ENCODE results near the gene RRP1B. TPM values are rescaled to one million over a fixed set of nuclear protein-coding genes. Genes with fewer than 3 reads are reported as not detected.

RRP1B gene
- total RNA-seq, 2 experiments from 2014 or later: 43.3 to 43.7 TPM

DNA sequence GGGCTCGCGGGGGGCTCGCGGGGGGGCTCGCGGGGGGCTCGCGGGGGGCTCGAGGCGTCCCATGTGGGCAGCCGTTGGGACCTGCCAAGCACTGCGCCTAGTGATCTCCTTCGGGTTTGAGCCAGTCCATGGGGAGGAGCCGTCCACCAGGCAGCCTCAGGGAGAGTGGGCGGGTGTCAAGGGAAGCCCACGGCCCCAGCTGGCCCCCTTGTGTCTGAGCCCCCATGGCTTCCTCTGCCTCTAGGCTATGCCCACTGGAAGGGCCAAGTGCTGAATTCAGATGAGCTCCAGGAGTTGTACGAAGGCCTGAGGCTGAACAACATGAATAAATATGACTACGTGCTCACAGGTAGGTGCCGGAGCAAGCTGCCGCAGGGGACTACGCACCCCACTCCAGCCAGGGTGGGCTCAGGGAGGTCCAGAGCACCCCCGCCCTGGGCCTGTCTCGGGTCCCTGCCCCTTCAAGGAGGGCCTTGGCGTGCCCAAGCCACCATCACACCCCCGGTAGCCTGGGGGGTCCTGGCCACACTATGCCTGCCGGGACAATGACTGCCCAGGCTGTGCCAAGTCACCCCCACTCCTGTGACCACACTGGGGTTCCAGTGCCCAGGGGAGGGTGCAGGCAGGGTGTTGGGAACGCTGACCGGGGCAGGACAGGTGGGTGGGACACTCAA lies 82.2 kb downstream of the RRP1B start:
- ChIA-PET CTCF (no interaction called here), POLR2A (no interaction called here)
- no peak overlapping the region for H3K4me3 Mint-ChIP-seq
- no peaks in the 10 kb centered on the region for H3K27me3 Mint-ChIP-seq
- H3K4me1 Mint-ChIP-seq: peaks cover 6% of the 10 kb centered on the region
- peaks cover 12% of the 10 kb centered on the region for H3K36me3 Mint-ChIP-seq (ENCODE audit: low read depth)
- H3K27ac Mint-ChIP-seq: no peak overlapping the region
- DNase-seq: no peak
- no peaks in the 10 kb centered on the region for H3K9me3 Mint-ChIP-seq

GRCh38 chr21:43743947-43744346 lies 84.6 kb downstream of the RRP1B start:
- peaks cover 13% of the 10 kb centered on the region for H3K36me3 Mint-ChIP-seq (ENCODE audit: low read depth)
- no peak overlapping the region for H3K27ac Mint-ChIP-seq
- H3K4me1 Mint-ChIP-seq: peaks cover 4% of the 10 kb centered on the region
- no peak for DNase-seq
- no peaks in the 10 kb centered on the region for H3K27me3 Mint-ChIP-seq
- POLR2A ChIA-PET: interaction anchor here (1.0 kb wide), 1 partner anchor 27 kb away, joined by 3 read pairs; no protein-coding TSS in a partner anchor
- H3K9me3 Mint-ChIP-seq: no peaks in the 10 kb centered on the region
- CTCF ChIA-PET: no interaction called here
- no peak overlapping the region for H3K4me3 Mint-ChIP-seq

DNA sequence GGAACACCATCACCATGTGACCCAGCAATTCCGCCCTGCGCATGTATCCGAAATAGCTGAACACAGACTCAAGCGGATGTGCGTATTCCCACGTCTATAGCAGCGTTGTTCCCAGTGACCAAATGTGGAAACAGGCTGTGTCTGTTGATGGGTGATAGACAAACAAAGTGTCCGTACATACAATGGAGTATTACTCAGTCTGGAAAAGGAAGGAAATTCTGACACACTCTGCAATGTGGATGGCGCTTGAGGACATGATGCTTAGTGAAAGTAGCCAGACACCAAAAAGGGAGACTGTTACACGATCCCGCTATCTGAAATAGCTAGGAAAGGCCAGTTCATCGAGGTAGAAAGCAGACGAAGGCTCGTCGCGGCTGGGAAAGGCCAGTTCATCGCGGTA lies 85.4 kb downstream of the RRP1B start:
- Mint-ChIP-seq H3K27me3 (no peaks in the 10 kb centered on the region), H3K27ac (no peak overlapping the region), H3K36me3 (ENCODE audit: low read depth) (peaks cover 13% of the 10 kb centered on the region), H3K9me3 (no peaks in the 10 kb centered on the region), H3K4me1 (peaks cover 4% of the 10 kb centered on the region), H3K4me3 (no peak overlapping the region)
- no peak for DNase-seq
- POLR2A ChIA-PET: interaction anchor here (1.0 kb wide), 1 partner anchor 27 kb away, joined by 3 read pairs; no protein-coding TSS in a partner anchor
- CTCF ChIA-PET: no interaction called here

Other genes with a start within 250 kb of the RRP1B start
- 1 to 10 TPM; 3.4 to 4.6 TPM for gene SIK1, start 232.4 kb upstream of the RRP1B start, total RNA-seq
- under 1 TPM; 0.15 to 0.40 TPM for gene HSF2BP, start 72 bp upstream of the RRP1B start, total RNA-seq
- gene PDXK, start 59.6 kb downstream of the RRP1B start, total RNA-seq: 10 to 100 TPM; 94.1 to 95.0 TPM
- 10 to 100 TPM; 54.3 to 55.6 TPM for gene CSTB, start 116.7 kb downstream of the RRP1B start, total RNA-seq
- gene RRP1, start 130.0 kb downstream of the RRP1B start, total RNA-seq: 10 to 100 TPM; 22.4 to 22.6 TPM
- gene AGPAT3, start 205.7 kb downstream of the RRP1B start, total RNA-seq: 100 to 1,000 TPM; 101 to 102 TPM

Data from activated CD4-positive, alpha-beta memory T cell treated with anti-CD3 and anti-CD28 coated beads, Interleukin-2, amount 10 ng/mL, durations not matched to agents 7 days and 5 days (primary cell).